Right atrium auricular region (tissue), 2 donors: ENCODE measurements around the gene APC2. TPM values are rescaled to one million over a fixed set of nuclear protein-coding genes. Genes with fewer than 3 reads are reported as not detected.

Experiments used
- DNase-seq: peaks from one replicate; pipeline ENCODE4 v3.0.0-alpha.2; 2019; ENCODE audit warnings: low spot score
- H3K27ac ChIP-seq, 2 donors: fragments of 200-600 bp; sonication (generic); 1 replicate in 1 of 2; 2 replicates in 1 of 2; pipeline ENCODE4 v1.5.1; 2016 to 2019
- H3K27me3 ChIP-seq, 2 donors: fragments of 200-600 bp; sonication (generic); one replicate each; pipeline versions ENCODE4 v1.5.1 to v1.6.0; 2017 to 2019
- H3K36me3 ChIP-seq: fragments of 200-600 bp; sonication (generic); one replicate; pipeline ENCODE4 v1.5.1; 2016
- H3K4me1 ChIP-seq, 2 donors: fragments of 200-600 bp; sonication (generic); one replicate each; pipeline versions ENCODE4 v1.5.1 to v1.6.0; 2017 to 2019
- H3K4me3 ChIP-seq, 2 donors: fragments of 200-600 bp; sonication (generic); 1 replicate in 1 of 2; 2 replicates in 1 of 2; pipeline ENCODE4 v1.5.1; 2017 to 2019; ENCODE audit warnings: mild to moderate bottlenecking in 1 of 2, moderate library complexity in 1 of 2
- H3K9me3 ChIP-seq, 2 donors: fragments of 200-600 bp; sonication (generic); one replicate each; pipeline ENCODE4 v1.5.1; 2019
- total RNA-seq, 2 donors: library from RNA; depleted of rRNA; stranded (reverse); fragments of >200 nt; gene quantifications; one replicate each; pipeline ENCODE4 v1.1.0, GENCODE V29; 2016
- TF ChIP-seq, protein P1 (sequence below), 2 donors: fragments of 200-600 bp; sonication (generic); IDR thresholded peaks; one replicate each; pipeline ENCODE4 v1.5.1; 2019; ENCODE audit warnings: antibody characterized with exemption in 2 of 2

APC2 gene
- total RNA-seq, 2 donors from 2014 or later: 0.04 to 0.35 TPM

- Histone ChIP-seq H3K4me1 (peaks cover 0 to 22% of the 10 kb centered on the region in 2 donors), H3K4me3 (no peak overlapping the region), H3K36me3 (no peaks in the 10 kb centered on the region), H3K27me3 (no peaks in the 10 kb centered on the region), H3K27ac (peak overlapping the region; percentile 87 to 96), H3K9me3 (no peaks in the 10 kb centered on the region)
- no peak for DNase-seq
- TF ChIP-seq, protein P1, sequence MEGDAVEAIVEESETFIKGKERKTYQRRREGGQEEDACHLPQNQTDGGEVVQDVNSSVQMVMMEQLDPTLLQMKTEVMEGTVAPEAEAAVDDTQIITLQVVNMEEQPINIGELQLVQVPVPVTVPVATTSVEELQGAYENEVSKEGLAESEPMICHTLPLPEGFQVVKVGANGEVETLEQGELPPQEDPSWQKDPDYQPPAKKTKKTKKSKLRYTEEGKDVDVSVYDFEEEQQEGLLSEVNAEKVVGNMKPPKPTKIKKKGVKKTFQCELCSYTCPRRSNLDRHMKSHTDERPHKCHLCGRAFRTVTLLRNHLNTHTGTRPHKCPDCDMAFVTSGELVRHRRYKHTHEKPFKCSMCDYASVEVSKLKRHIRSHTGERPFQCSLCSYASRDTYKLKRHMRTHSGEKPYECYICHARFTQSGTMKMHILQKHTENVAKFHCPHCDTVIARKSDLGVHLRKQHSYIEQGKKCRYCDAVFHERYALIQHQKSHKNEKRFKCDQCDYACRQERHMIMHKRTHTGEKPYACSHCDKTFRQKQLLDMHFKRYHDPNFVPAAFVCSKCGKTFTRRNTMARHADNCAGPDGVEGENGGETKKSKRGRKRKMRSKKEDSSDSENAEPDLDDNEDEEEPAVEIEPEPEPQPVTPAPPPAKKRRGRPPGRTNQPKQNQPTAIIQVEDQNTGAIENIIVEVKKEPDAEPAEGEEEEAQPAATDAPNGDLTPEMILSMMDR (IDR thresholded peaks at IDR 0.05): no peak
These were observed 61.7 kb downstream of the APC2 start for GRCh38 chr19:1511318-1512317.

GRCh38 chr19:1512671-1513498 is 63.0 kb downstream of the APC2 start, which contains the start of gene ADAMTSL5:
Gene ADAMTSL5 (minus strand): TSS chr19:1513019. CDS start chr19:1510943, 2,076 bp downstream.
- Histone ChIP-seq H3K27me3 (no peaks in the 10 kb centered on the region), H3K36me3 (no peaks in the 10 kb centered on the region), H3K4me1 (peaks cover 0 to 17% of the 10 kb centered on the region in 2 donors), H3K9me3 (no peaks in the 10 kb centered on the region), H3K27ac (peak within 1 kb of the TSS; percentile 87 to 96), H3K4me3 (peak within 1 kb of the TSS; percentile 63 to 68)
- TF ChIP-seq, protein P1 (IDR thresholded peaks at IDR 0.05): no peak
- no peak for DNase-seq

GRCh38 chr19:1513499-1514294 is 63.8 kb downstream of the APC2 start:
- Histone ChIP-seq H3K36me3 (no peaks in the 10 kb centered on the region), H3K27me3 (no peaks in the 10 kb centered on the region), H3K9me3 (no peaks in the 10 kb centered on the region), H3K27ac (peak overlapping the region; percentile 87 to 96), H3K4me1 (peaks cover 0 to 17% of the 10 kb centered on the region in 2 donors), H3K4me3 (peak overlapping the region; percentile 63 to 68)
- TF ChIP-seq, protein P1 (IDR thresholded peaks at IDR 0.05): peak; percentile 48 to 76
- no peak for DNase-seq

- H3K27me3 ChIP-seq: no peaks in the 10 kb centered on the region
- H3K9me3 ChIP-seq: no peaks in the 10 kb centered on the region
- no peaks in the 10 kb centered on the region for H3K36me3 ChIP-seq
- no peak overlapping the region for H3K4me3 ChIP-seq
- H3K4me1 ChIP-seq: peaks cover 0 to 17% of the 10 kb centered on the region in 2 donors
- DNase-seq: no peak
- no peak overlapping the region for H3K27ac ChIP-seq
- TF ChIP-seq, protein P1 (IDR thresholded peaks at IDR 0.05): no peak
These were observed 64.4 kb downstream of the APC2 start for GRCh38 chr19:1514295-1514661.
